Thoracic aorta (tissue), 2 donors: ENCODE data around the gene TMEM98. TPM values are rescaled to one million over a fixed set of nuclear protein-coding genes. Genes with fewer than 3 reads are reported as not detected.
"Not testable (repeated sequence)": the region's sequence is repeated elsewhere in the genome, so short reads cannot be mapped to it uniquely, and the experiment has no call there.

Experiments
- ATAC-seq: fragments of 150-250 bp; one replicate; pipeline ENCODE4 v1.8.0; 2017; ENCODE audit warnings: low read depth; ENCODE audit not compliant: insufficient number of reproducible peaks, low FRiP score
- DNase-seq: peaks from one replicate; pipeline ENCODE4 v3.0.0-alpha.2; 2020; ENCODE audit warnings: low spot score
- H3K27ac ChIP-seq, 2 donors: fragments of 200-600 bp; sonication (generic); 1 replicate in 1 of 2; 2 replicates in 1 of 2; pipeline ENCODE4 v1.5.1; 2016; ENCODE audit warnings: mild to moderate bottlenecking in 2 of 2, moderate library complexity in 2 of 2
- H3K27me3 ChIP-seq: fragments of 200-600 bp; sonication (generic); replicated peaks from 2 replicates; pipeline ENCODE4 v1.6.0; 2016; ENCODE audit warnings: mild to moderate bottlenecking; ENCODE audit not compliant: insufficient read depth
- H3K36me3 ChIP-seq: fragments of 200-600 bp; sonication (generic); one replicate; pipeline ENCODE4 v1.5.1; 2016
- H3K4me1 ChIP-seq, 2 donors: fragments of 200-600 bp; sonication (generic); 1 replicate in 1 of 2; 2 replicates in 1 of 2; pipeline versions ENCODE4 v1.5.1 to v1.6.0; 2016; ENCODE audit warnings: low read depth in 2 of 2, mild to moderate bottlenecking in 1 of 2; ENCODE audit not compliant: control insufficient read depth in 1 of 2
- H3K4me3 ChIP-seq: fragments of 200-600 bp; sonication (generic); 2 replicates; pipeline ENCODE4 v1.5.1; 2016; ENCODE audit warnings: mild to moderate bottlenecking
- H3K9me3 ChIP-seq: fragments of 200-600 bp; sonication (generic); 2 replicates; pipeline ENCODE4 v1.5.1; 2016
- total RNA-seq, 2 donors: library from RNA; depleted of rRNA; stranded (reverse); fragments of >200 nt; gene quantifications; one replicate each; pipeline versions ENCODE4 v1.1.0 to v1.2.3, GENCODE V29; 2016
- TF ChIP-seq, protein P1 (sequence below): fragments of 200-600 bp; sonication (generic); IDR thresholded peaks from one replicate; pipeline ENCODE4 v1.5.1; 2019; ENCODE audit warnings: antibody characterized with exemption

TMEM98 gene
- total RNA-seq, 2 donors from 2014 or later: 85.3 to 87.1 TPM

DNA sequence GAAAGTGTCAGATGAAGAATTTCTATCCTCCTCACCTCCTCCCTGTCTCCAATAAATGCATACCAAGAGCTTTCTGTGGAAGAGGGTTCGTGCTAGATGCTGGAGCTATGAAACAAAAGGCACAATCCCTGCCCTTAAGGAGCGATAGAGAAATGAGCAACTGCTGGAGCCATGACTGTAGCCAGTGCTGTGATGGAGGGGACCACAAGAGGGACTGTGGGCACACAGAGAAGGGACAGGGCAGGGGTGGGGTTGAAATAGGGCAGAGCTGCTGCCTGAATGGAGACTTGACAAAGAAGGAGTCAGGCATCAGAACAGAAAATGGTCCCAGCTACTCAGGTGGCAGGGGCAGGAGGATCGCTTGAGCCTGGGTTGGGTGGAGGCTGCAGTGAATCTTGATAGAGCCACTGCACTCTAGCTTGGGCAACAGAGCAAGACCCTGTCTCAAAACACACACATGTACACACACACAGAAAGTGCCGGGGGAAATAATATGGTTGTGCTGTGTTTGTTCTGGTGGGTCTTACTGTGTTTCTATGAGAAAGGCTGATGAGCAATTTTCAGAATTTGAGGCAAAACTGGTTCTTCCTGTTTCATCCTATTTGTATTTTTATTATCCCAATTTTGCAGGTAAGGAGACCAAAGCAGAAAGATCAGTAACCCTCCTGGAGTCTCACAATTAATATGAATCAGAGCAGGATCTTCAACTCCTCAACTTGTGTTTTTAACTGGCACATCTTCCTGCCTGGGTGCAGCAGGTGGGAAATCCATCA is 16.5 kb downstream of the TMEM98 start:
- Histone ChIP-seq H3K4me1 (peaks cover 7 to 12% of the 10 kb centered on the region in 2 donors), H3K36me3 (peaks cover 22% of the 10 kb centered on the region), H3K9me3 (no peaks in the 10 kb centered on the region), H3K4me3 (no peak overlapping the region), H3K27me3 (no peaks in the 10 kb centered on the region), H3K27ac (peak overlapping the region in 1 of 2 donors; percentile 33)
- TF ChIP-seq, protein P1, sequence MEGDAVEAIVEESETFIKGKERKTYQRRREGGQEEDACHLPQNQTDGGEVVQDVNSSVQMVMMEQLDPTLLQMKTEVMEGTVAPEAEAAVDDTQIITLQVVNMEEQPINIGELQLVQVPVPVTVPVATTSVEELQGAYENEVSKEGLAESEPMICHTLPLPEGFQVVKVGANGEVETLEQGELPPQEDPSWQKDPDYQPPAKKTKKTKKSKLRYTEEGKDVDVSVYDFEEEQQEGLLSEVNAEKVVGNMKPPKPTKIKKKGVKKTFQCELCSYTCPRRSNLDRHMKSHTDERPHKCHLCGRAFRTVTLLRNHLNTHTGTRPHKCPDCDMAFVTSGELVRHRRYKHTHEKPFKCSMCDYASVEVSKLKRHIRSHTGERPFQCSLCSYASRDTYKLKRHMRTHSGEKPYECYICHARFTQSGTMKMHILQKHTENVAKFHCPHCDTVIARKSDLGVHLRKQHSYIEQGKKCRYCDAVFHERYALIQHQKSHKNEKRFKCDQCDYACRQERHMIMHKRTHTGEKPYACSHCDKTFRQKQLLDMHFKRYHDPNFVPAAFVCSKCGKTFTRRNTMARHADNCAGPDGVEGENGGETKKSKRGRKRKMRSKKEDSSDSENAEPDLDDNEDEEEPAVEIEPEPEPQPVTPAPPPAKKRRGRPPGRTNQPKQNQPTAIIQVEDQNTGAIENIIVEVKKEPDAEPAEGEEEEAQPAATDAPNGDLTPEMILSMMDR: no peak
- DNase-seq (no peak), ATAC-seq (no peak)

DNA sequence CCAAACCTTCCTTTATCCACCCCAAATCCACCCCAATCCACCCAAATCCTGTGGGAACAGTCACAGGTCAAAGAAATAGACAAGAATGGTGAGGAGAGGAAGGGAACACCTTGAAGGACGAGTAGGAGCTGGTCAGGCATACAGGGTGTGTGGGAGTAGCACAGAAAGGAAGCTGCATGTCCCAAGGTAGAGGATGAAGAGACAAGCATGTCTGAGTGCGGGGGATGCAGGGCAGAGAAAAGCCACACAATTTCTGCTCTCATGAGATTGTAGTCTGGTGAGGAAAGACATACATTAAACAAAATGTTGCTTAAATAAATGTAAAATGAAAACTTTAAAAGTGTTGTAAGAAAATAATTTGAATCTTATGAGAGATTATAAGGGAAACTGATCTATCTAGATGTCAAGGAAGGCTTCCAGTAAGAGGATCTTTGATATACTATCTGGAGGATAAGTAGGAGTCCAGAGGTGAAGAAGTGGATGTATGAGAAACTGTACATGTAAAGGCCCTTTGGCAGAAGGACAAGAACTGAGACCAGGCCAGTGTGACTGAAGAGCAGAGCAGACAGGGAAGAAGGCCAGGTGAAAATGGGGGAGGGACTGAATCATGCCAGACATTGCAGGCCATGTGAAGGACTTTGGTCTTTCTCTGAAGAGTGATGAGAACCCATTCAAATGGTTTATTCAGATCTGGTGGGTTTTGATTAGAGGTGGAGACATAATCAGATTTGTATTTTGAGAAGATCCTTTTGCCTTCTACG is 18.6 kb downstream of the TMEM98 start:
- DNase-seq: no peak
- H3K9me3 ChIP-seq: no peaks in the 10 kb centered on the region
- ATAC-seq: no peak
- H3K27me3 ChIP-seq: no peaks in the 10 kb centered on the region
- TF ChIP-seq, protein P1: no peak
- H3K4me1 ChIP-seq: peaks cover 7 to 12% of the 10 kb centered on the region in 2 donors
- H3K4me3 ChIP-seq: no peak overlapping the region
- H3K27ac ChIP-seq: no peak overlapping the region
- peaks cover 2% of the 10 kb centered on the region for H3K36me3 ChIP-seq

DNA sequence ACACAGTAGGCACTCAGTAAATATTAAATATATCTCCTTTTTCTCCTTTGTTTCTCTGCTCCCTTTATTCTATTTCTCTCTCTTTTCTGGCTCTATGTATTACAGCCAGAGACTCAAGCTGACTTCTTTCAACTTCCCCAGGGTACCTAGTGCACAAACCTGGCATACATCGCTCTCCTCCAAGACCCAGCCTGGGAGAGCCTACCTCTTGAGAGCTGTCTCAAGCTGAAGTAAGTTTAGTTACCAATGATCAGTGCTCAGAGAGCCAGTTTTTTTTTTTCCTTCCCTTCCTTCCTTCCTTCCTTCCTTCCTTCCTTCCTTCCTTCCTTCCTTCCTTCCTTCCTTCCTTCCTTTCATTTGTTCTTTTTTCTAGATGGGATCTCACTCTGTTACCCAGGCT is 19.8 kb downstream of the TMEM98 start:
- Histone ChIP-seq H3K4me1 (peaks cover 7 to 10% of the 10 kb centered on the region in 2 donors), H3K27ac (no peak overlapping the region), H3K4me3 (no peak overlapping the region), H3K27me3 (no peaks in the 10 kb centered on the region), H3K36me3 (no peaks in the 10 kb centered on the region), H3K9me3 (no peaks in the 10 kb centered on the region)
- TF ChIP-seq, protein P1: no peak
- DNase-seq (no peak), ATAC-seq (no peak)

DNA sequence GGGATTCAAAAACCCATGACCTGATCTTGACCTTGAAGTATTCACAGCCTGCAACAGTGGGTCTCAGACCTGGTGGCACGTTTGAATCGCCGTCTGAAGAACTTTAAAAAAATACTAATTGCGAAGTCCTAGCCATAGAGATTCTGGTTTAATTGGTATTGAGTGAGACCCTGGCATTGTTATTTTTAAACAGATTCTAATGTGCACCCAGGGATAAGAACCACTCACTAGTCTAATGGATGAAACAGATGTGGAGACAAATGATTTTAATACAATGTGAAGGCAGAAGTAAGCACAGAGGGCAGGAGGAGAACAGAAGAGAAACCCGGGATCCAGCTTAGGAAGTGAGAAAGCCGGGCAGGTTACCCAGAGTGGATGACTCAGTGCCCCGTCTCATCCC is 21.2 kb downstream of the TMEM98 start:
- H3K27me3 ChIP-seq: no peaks in the 10 kb centered on the region
- H3K4me3 ChIP-seq: no peak overlapping the region
- TF ChIP-seq, protein P1: no peak
- H3K9me3 ChIP-seq: no peaks in the 10 kb centered on the region
- DNase-seq (no peak), ATAC-seq (no peak)
- H3K27ac ChIP-seq: no peak overlapping the region
- H3K4me1 ChIP-seq: no peaks in the 10 kb centered on the region
- H3K36me3 ChIP-seq: no peaks in the 10 kb centered on the region

DNA sequence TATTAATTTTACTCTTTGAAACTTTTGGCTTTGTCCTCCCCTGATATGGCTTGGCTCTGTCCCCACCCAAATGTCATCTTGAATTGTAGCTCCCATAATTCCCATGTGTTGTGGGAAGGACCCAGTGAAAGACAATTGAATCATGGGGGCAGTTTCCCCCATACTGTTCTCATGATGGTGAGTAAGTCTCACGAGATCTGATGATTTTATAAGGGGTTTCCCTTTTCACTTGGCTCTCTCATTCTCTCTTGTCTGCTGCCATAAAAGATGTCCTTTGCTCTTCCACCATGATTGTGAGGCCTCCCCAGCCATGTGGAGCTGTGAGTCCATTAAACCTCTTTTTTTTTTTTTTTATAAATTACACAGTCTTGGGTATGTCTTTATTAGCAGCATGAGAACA is 24.5 kb downstream of the TMEM98 start:
- ATAC-seq, DNase-seq, H3K36me3 ChIP-seq, H3K4me3 ChIP-seq, H3K27me3 ChIP-seq, H3K9me3 ChIP-seq, H3K27ac ChIP-seq, H3K4me1 ChIP-seq: not testable (repeated sequence)
